GM19193 (cell line): ENCODE results near the gene CPT1A.

Experiments
- POLR2A ChIP-seq: IDR thresholded peaks from 4 replicates; pipeline ENCODE4 v1.6.1; 2011; ENCODE audit not compliant: insufficient read depth, insufficient read length; ENCODE audit errors: extremely low read depth

Gene CPT1A

DNA sequence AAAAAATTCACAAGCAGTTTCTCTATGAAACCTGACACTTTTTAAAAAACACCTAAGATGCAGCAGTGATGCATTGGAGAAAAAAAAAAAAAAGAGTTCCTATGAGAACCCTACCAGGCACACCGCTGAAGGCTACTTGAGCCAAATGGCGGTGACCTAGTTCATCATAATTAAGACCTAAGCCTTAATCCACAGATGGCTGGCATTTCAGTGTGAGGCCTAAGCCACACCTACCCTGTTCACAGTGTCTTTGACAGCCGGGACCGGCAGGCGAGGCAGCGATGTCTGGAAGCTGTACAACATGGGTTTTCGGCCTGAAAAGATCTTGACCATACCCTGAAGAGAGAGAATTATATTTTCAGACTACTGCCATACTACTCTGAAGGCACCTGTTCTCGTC lies 38.0 kb downstream of the CPT1A start:
- TF ChIP-seq POLR2A, result no peak

DNA sequence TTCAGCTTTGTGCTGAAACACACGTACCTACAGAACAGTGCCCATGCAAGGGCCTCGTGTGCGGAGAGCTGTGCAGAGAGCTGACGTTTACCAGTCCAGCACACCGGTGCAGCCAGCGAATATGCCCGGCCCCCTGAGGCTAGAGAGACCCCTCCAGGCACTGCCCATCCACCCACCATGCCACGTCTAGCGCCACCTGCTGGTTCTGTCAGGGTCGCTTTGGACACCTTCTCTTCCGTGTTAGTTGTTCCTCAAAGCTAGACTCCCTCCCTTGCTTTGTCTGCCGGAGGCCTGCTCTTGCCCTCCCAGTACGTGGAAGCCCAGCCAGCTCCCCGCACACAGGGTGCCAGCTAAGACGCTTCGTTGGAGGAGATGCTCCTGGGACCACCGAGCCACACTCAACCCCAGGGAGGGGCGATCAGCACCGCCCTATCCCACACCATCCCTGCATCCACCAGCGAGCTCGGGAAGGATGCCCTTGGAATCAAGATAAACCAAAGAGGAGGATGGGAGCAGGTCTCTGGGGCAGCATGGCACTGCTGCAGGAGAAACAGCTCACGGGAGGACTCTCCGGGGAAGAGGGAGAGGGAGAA lies 43.4 kb downstream of the CPT1A start:
- TF ChIP-seq POLR2A, result no peak

DNA sequence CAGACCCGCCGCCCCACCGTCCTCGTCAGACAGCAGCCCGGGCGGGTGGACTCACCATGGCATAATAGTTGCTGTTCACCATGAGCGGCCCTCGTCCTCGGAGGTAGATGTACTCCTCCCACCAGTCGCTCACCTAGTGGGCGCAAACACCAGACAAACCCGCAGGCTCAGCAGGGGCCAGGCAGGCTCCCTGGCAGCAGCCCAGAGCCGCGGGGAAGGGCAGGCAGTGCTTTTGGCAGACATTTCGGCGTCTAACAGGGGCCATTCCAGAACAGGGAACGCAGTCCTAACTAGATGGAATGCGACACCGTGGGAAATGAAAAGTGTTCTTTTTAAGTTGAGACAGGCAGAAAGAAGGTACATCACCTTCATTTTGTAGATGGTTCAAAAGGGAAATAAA lies 44.9 kb downstream of the CPT1A start:
- no peak for TF ChIP-seq POLR2A

DNA sequence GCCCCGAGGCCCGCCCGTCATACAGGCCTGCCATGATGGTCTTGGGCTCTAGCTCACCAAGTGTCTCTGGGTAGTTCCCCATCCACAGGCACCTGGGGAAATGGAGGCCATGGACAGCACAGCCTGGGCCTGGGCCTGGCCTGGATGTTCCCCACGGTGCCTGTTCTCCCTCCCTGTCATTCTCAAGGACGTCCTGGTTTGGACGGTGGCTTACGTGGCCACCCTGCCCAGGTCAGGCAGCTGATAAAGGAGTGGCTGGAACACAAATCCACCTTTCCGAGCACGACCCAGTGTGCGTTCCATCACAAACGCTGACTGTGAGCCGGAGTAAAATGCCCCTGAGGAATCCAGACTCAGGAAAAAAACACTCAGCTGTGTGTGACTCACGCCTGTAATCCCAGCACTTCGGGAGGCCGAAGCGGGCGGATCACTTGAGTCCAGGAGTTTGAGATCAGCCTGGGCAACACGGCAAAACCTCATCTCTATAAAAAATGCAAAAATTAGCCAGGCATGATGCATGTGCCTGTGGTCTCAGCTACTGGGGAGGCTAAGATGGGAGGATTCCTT lies 49.2 kb downstream of the CPT1A start:
- TF ChIP-seq POLR2A, result no peak

DNA sequence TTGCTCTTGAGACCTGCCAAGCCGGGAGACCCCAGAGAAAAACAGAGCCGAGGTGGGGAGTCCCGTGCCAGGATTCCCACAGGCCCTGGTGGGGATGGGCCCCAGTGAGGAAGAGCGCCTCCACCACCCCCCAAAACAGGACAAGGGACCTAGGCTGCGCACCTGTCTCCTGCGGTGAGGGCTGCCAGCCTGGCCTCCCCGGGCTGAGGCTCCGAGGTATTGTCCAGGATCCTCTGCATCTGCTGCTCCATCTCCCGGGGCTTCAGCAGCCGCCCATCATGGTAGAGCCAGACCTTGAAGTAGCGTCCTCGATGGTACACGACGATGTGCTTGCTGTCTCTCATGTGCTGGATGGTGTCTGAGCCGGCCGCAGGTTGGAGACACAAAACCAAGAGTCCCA lies 57.1 kb downstream of the CPT1A start:
- no peak for TF ChIP-seq POLR2A

DNA sequence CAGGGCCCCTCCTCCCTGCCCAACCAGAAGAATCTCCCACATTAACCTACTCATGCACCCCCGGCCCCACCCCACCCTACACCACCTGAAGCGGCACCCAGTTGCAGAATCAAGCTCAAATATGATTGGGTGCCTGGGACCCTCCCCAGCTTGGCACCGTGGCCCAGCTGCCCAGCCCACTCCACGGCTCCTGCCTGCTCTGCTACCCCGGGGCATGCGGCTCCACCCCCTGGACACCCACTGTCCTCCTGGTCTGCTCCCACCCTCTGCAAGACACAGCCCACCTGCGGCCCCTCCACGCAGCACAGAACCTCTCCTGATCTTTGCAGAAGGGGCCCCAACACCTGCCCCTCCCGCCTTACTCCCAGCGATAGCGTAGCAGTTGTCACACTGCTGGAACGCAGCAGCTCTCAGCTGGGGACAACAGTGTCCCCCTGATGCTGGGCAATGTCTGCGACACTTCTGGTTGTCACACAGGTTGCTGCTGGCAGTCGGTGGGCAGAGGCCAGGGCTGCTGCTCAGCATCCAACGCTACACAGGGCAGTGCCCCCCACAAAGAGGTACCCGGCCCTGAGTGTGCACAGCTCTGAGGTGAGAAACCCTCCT lies 58.4 kb downstream of the CPT1A start:
- no peak for TF ChIP-seq POLR2A

DNA sequence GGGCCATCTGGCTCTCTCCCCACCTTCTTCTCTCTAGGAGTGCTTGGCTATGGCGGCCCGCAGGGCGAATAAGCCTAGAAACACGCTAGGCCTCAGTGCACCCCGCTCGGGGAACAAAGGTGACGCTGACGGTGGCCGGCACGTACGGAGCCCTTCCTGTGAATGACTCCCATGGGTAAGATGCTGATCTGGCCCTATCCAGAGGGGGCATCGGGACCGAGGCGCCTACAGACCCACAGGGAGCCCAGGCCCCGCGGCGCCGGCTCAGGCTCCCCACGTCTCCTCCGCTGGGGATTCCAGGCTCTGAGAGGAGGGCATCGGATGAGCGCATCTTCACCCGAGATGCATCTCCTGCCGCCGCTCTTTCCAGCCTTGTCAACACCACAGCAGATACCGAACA lies 59.0 kb downstream of the CPT1A start:
- TF ChIP-seq POLR2A, result no peak

DNA sequence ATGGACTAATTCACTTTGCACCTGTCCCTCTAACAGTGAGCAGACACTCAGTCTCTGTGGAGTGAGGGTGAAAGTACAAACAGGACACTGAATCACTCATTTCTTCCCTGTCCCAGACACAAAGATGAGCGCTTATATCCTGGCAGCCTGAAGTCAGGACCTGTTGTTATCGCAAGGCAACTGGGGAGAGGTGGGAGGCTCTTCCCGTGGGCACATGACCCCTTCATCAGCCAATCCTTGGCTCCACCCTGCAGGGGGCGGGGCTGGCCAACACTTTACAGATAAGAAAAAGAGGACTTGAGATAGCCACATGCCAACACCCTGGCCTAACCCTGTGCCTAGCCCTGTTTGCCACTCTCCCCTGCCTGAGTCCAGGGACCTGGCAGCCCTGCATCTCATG lies 60.9 kb downstream of the CPT1A start:
- no peak for TF ChIP-seq POLR2A

DNA sequence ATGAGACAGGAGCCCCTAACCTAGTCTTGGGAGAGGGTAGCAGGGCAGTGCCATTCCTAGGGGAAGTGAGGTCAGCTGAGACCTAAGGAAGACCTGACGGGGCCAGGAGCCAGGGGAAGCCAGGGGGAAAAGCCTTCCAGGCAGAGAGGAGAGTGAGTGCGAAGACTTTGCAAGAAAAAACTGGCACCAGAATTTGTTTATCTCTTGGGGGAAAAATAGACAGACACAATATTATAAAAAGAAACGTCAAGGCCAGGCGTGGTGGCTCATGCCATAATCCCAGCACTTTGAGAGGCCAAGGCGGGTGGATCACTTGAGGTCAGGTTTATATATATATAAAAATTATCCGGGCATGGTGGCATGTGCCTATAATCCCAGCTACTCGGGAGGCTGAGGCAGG lies 63.5 kb downstream of the CPT1A start:
- TF ChIP-seq POLR2A, result no peak

DNA sequence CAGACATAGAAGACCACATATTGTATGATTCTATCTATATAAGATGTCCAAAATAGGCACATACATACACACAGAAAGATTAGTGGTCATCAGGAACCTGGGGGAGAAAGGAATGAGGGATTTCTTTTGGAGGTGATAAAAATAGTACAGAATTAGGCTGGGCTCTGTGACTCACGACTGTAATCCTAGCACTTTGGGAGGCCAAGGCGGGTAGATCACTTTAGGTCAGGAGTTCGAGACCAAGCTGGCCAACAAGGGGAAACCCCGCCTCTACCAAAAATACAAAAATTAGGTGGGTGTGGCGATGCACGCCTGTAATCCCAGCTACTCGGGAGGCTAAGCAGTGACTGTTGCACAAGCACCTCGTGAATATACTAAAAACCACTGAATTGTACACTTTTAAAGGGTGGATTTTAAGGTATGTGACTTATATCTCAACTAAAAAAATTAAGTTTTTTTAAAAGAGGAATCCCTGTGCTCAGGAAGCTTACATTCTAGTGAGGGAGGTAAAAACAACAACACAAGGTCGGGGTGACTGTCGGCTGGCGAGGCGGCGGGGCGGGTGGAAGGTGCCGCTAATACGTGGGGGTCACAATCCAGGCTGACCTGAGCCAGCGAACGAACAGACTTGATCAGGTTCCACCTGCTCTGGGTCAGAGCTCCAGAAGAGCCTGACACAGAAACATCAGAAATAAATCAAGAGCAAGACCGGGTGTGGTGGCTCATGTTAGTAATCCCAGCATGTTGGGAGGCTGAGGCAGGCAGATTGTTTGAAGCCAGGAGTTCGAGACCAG lies 65.1 kb downstream of the CPT1A start:
- TF ChIP-seq POLR2A, result no peak

DNA sequence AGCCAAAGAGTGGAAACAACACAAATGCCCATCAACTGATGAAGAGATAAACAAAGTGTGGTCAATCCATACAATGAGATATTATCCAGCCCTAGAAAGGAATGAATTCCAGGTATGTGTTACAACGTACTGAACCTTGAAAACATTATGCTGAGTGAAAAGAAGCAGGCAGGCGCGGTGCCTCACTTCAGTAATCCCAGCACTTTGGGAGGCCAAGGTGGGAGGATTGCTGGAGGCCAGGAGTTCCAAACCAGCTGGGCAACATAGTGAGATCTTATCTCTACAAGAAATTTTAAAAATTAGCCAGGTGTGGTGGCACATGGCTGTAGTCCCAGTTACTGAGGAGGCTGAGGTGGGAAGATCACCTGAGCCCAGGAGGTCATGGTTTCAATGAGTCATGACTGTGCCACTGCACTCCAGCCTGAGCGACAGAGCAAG lies 65.7 kb downstream of the CPT1A start:
- no peak for TF ChIP-seq POLR2A

DNA sequence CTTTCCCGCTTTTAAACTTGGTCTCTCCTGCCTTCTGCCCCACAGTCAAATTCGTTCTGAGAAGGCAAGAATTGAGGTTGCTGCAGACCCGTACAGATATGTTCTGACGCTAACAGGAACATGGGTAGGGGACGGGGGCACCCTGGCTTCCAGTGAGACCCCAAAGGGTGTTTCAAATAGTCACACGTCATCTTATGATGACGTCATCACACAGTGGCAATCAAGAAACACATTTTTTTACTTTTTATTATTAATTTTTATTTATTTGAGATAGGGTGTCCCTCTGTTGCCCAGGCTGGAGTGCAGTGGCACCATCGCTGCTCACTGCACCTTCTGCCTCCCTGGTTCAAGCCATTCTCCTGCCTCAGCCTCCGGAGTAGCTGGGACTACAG lies 67.5 kb downstream of the CPT1A start:
- TF ChIP-seq POLR2A, result no peak

DNA sequence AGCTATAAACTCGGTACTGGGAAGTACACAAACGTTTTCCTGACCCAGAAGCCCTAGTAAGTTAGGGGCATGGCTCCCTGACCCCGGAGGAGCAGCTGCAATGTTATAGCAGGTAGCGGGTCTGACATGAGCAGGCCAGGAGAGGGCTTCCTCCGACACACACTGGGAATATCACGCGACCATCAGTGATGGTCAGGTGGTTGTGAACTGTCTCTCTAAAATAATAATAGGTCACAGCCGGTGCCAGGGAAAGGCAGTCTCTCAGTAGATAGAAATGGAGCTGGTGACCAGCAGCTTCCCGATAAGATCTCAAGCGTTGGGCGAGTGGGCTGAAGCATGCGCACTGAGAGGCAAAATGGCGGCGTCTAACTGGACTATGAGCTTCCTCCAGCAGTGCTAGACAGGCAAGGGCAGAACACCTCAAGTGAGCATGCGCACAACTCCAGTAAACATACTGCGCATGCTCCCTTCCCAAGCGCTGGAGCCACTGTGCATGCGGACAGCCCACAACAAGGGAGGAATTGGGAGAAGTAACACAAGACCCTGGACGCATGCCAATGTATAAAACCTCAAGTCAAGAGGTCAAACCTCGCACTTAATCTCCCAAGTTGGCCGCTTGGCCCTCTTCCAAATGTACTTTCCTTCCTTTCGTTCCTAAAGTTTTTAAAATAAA lies 68.1 kb downstream of the CPT1A start:
- TF ChIP-seq POLR2A, result no peak

DNA sequence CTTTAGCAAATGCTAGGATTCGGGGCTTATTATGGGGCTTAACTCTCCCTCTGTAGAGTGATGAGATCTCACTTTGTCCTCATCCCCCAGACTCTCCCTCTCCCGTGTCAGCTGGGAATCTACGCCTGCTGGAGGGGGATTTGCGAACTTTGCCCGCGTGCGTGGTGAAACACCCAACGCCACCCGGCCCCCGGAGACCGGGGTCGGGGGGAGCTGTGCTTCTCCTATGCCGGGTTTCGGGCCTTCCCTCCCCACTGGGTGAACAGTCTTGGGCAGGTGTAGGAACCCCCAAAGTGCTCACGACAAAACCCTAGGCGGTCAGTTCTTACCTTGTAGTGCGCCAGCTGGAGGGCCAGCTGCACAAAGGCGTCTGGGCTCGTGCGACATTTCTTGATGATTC lies 68.8 kb downstream of the CPT1A start:
- TF ChIP-seq POLR2A, result no peak

DNA sequence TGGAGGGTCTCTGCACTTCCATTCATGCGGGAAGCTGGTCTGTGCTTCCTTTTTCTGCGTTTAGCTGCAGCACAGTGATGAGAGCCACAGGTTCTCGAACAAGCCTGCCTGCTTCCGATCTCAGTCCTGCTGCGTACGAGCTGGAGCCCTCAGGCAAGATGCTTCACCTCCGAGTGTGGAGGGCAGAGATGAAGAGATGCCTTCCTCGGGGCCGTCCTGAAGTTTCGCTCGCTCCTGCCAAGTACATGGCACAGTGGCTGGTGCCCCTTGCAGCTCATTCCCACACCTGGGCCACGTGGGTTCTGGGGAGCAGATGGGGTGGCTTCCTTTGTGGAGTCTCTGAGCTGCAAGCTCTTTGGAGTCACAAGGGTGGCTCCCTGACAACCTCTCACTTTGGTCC lies 70.9 kb downstream of the CPT1A start:
- no peak for TF ChIP-seq POLR2A
